Chondrocyte (in vitro differentiated cells): ENCODE measurements around the gene NCOA3. TPM values are rescaled to one million over a fixed set of nuclear protein-coding genes. Genes with fewer than 3 reads are reported as not detected.
A peak's percentile ranks its signal among the peaks of the same experiment; 100 is the strongest.

ENCODE experiments used
- DNase-seq: peaks from one replicate; pipeline ENCODE4 v3.0.0; 2021; ENCODE audit warnings: mixed read lengths, low spot score
- H3K27ac Mint-ChIP-seq: one replicate; pipeline ENCODE4 v1.8.0; 2021; ENCODE audit warnings: mild to moderate bottlenecking, moderate library complexity, mixed read lengths; ENCODE audit not compliant: unreplicated experiment
- H3K27me3 Mint-ChIP-seq: 2 replicates; pipeline ENCODE4 v1.8.0; 2021; ENCODE audit warnings: low read depth, mixed read lengths
- H3K36me3 Mint-ChIP-seq: 2 replicates; pipeline ENCODE4 v1.8.0; 2021; ENCODE audit warnings: low read depth, mixed read lengths
- H3K4me1 Mint-ChIP-seq: 2 replicates; pipeline ENCODE4 v1.8.0; 2021; ENCODE audit warnings: low read depth, mild to moderate bottlenecking, mixed read lengths
- H3K4me3 Mint-ChIP-seq: one replicate; pipeline ENCODE4 v1.8.0; 2021; ENCODE audit warnings: mild to moderate bottlenecking, moderate library complexity, mixed read lengths; ENCODE audit not compliant: unreplicated experiment
- H3K9me3 Mint-ChIP-seq: 2 replicates; pipeline ENCODE4 v1.8.0; 2021; ENCODE audit warnings: low read depth, mixed read lengths
- CTCF ChIP-seq: fragments of 200-600 bp; sonication (generic); IDR thresholded peaks from 2 replicates; pipeline ENCODE4 v1.5.0; 2021; ENCODE audit warnings: antibody characterized with exemption, mild to moderate bottlenecking, moderate library complexity
- total RNA-seq: library from RNA; stranded (reverse); gene quantifications from 3 replicates; pipeline ENCODE4 v1.2.1, GENCODE V29; 2021

NCOA3 gene
- total RNA-seq, 1 donor from 2014 or later = 45.2 TPM

- Mint-ChIP-seq H3K27me3 (no peaks in the 10 kb centered on the region), H3K4me1 (peaks cover 60% of the 10 kb centered on the region), H3K9me3 (no peaks in the 10 kb centered on the region), H3K4me3 (no peak overlapping the region), H3K36me3 (no peaks in the 10 kb centered on the region), H3K27ac (peak overlapping the region; percentile 57)
- no peak for TF ChIP-seq CTCF
- DNase-seq = no peak
Observed at GRCh38 chr20:47561603-47562583, 60.2 kb downstream of the NCOA3 start.

GRCh38 chr20:47566269-47566668 is 64.6 kb downstream of the NCOA3 start:
- Mint-ChIP-seq H3K4me3 (no peak overlapping the region), H3K36me3 (peaks cover 4% of the 10 kb centered on the region), H3K4me1 (peaks cover 51% of the 10 kb centered on the region), H3K9me3 (peaks cover under 1% of the 10 kb centered on the region), H3K27ac (no peak overlapping the region), H3K27me3 (no peaks in the 10 kb centered on the region)
- no peak for DNase-seq
- no peak for TF ChIP-seq CTCF

GRCh38 chr20:47568019-47568418 is 66.3 kb downstream of the NCOA3 start:
- TF ChIP-seq CTCF = no peak
- no peaks in the 10 kb centered on the region for H3K27me3 Mint-ChIP-seq
- DNase-seq = no peak
- peaks cover 38% of the 10 kb centered on the region for H3K4me1 Mint-ChIP-seq
- H3K4me3 Mint-ChIP-seq = no peak overlapping the region
- H3K27ac Mint-ChIP-seq = peak overlapping the region; percentile 89
- H3K9me3 Mint-ChIP-seq = peaks cover 7% of the 10 kb centered on the region
- peaks cover 9% of the 10 kb centered on the region for H3K36me3 Mint-ChIP-seq

GRCh38 chr20:47568837-47569410 is 67.2 kb downstream of the NCOA3 start:
- Mint-ChIP-seq H3K4me3 (no peak overlapping the region), H3K27ac (peak overlapping the region; percentile 78), H3K4me1 (peaks cover 45% of the 10 kb centered on the region), H3K36me3 (peaks cover 9% of the 10 kb centered on the region), H3K27me3 (no peaks in the 10 kb centered on the region), H3K9me3 (peaks cover 7% of the 10 kb centered on the region)
- no peak for DNase-seq
- TF ChIP-seq CTCF = no peak

- Mint-ChIP-seq H3K4me1 (peaks cover 40% of the 10 kb centered on the region), H3K27me3 (no peaks in the 10 kb centered on the region), H3K4me3 (no peak overlapping the region), H3K9me3 (peaks cover 7% of the 10 kb centered on the region), H3K36me3 (peaks cover 9% of the 10 kb centered on the region), H3K27ac (no peak overlapping the region)
- DNase-seq = no peak
- TF ChIP-seq CTCF = no peak
Observed at GRCh38 chr20:47571426-47571825, 69.7 kb downstream of the NCOA3 start.
